Measurements from ENCODE around the gene KLK13. TPM values are rescaled to one million over a fixed set of nuclear protein-coding genes. Genes with fewer than 3 reads are reported as not detected.

KLK13 gene
- total RNA-seq, 1 donor from 2014 or later: not detected

DNA sequence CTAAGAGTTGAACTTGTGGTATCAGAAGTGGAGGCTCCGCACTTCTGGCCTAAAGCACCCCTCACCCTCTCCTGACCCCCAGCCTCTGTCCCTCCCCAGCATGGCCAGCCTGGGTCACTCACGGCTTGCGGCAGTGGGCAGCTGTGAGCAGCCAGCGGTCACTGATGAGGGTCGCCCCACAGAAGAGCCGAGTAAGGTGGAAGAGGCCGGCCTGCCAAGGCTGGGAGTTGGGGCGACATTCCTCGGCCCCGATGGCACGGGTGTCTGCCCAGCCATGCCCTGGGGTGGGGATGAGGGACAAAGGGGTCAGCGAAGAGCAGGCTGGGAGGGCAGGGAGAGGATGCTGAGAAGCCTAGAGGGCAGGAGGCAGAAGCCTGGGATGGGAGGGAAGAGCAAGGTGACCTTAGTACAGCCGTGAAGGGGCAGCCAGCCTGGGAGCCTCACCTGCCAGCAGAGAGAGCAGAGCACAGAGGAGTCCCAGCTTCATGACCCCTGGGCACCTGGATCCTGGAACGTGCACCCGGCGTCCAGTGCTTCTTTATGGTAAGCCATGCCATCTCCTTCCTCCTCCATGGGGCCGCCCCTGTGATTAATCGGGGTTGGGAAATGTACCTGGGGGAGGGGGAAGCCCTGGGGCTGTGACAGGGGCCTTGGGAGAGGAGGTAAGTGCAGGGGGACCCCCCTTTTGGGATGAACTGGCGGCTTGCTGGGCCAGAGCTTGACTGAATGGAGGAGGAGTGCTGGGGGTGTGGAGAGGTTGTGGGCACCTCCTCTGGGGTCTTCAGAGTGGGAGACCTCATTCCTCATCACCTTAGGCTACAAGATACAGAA lies 55.6 kb downstream of the KLK13 start:
- H3K9me3 Mint-ChIP-seq (ENCODE audit: unreplicated experiment): no peaks in the 10 kb centered on the region
- no peaks in the 10 kb centered on the region for H3K36me3 Mint-ChIP-seq (ENCODE audit: unreplicated experiment)
- H3K27ac Mint-ChIP-seq (ENCODE audit: unreplicated experiment): no peak overlapping the region
- peaks cover 7% of the 10 kb centered on the region for H3K27me3 Mint-ChIP-seq (ENCODE audit: unreplicated experiment)
- TF ChIP-seq, protein P1, sequence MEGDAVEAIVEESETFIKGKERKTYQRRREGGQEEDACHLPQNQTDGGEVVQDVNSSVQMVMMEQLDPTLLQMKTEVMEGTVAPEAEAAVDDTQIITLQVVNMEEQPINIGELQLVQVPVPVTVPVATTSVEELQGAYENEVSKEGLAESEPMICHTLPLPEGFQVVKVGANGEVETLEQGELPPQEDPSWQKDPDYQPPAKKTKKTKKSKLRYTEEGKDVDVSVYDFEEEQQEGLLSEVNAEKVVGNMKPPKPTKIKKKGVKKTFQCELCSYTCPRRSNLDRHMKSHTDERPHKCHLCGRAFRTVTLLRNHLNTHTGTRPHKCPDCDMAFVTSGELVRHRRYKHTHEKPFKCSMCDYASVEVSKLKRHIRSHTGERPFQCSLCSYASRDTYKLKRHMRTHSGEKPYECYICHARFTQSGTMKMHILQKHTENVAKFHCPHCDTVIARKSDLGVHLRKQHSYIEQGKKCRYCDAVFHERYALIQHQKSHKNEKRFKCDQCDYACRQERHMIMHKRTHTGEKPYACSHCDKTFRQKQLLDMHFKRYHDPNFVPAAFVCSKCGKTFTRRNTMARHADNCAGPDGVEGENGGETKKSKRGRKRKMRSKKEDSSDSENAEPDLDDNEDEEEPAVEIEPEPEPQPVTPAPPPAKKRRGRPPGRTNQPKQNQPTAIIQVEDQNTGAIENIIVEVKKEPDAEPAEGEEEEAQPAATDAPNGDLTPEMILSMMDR (IDR thresholded peaks at IDR 0.05; ENCODE audit: partially characterized antibody, unreplicated experiment): no peak
- H3K4me1 Mint-ChIP-seq (ENCODE audit: low read depth, unreplicated experiment): no peaks in the 10 kb centered on the region
- DNase-seq: no peak
- H3K4me3 Mint-ChIP-seq (ENCODE audit: unreplicated experiment): no peak overlapping the region

DNA sequence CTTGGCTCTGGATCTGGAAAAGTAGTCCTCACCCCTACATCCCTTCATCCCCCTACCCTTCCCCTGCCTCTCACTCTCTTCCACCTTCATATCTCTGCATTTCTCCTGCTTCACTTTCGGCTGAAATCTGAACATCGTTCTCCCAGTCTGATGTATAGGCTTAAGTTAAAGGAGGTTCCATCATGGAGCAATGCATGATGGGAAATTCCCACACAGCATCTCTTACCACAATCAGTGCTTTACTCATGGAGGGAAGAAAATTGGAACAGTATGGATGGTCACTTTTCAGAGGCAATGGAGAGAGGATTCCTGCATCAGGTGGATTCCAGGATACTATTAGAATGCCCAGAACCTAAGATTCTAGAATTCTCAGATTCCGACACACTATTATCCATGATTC lies 57.4 kb downstream of the KLK13 start:
- Mint-ChIP-seq H3K27me3 (ENCODE audit: unreplicated experiment) (peaks cover 4% of the 10 kb centered on the region), H3K36me3 (ENCODE audit: unreplicated experiment) (no peaks in the 10 kb centered on the region), H3K4me3 (ENCODE audit: unreplicated experiment) (no peak overlapping the region), H3K9me3 (ENCODE audit: unreplicated experiment) (no peaks in the 10 kb centered on the region), H3K27ac (ENCODE audit: unreplicated experiment) (no peak overlapping the region), H3K4me1 (ENCODE audit: low read depth, unreplicated experiment) (no peaks in the 10 kb centered on the region)
- DNase-seq: no peak
- TF ChIP-seq, protein P1 (IDR thresholded peaks at IDR 0.05; ENCODE audit: partially characterized antibody, unreplicated experiment): no peak

DNA sequence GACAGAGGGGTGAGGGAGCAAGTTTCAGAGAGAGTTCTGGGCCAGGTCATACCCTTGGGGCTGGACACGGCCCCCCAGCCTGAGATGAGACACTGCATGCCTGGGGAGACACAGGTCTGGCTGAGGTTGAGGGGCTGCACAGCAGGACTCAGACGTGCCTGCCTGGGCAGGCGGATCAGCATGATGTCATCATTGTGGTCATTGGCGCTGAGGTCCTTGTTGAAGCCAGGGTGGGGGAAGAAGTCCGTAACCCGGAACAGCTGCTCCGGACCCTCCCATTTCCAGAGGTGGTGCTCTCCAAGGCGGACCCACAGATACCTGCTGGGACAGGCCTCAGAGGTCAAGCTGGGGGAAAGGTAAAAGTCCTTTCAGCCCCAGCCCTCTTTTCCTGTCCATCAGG lies 58.5 kb downstream of the KLK13 start:
- H3K36me3 Mint-ChIP-seq (ENCODE audit: unreplicated experiment): no peaks in the 10 kb centered on the region

More for the DNA sequence above, 58.5 kb downstream of the KLK13 start:
- Mint-ChIP-seq H3K27ac (ENCODE audit: unreplicated experiment) (no peak overlapping the region), H3K4me1 (ENCODE audit: low read depth, unreplicated experiment) (no peaks in the 10 kb centered on the region), H3K27me3 (ENCODE audit: unreplicated experiment) (peaks cover 8% of the 10 kb centered on the region), H3K9me3 (ENCODE audit: unreplicated experiment) (peaks cover 1% of the 10 kb centered on the region), H3K4me3 (ENCODE audit: unreplicated experiment) (no peak overlapping the region)
- TF ChIP-seq, protein P1 (IDR thresholded peaks at IDR 0.05; ENCODE audit: partially characterized antibody, unreplicated experiment): no peak
- DNase-seq: no peak

Other genes starting within 250 kb of the KLK13 start
- 0.49 TPM for gene KLK1, start 241.3 kb downstream of the KLK13 start, total RNA-seq (ENCODE audit: unreplicated experiment)
- gene KLK15, start 231.5 kb downstream of the KLK13 start, total RNA-seq (ENCODE audit: unreplicated experiment): not detected
- gene KLK3, start 210.2 kb downstream of the KLK13 start, total RNA-seq (ENCODE audit: unreplicated experiment): not detected
- gene KLK2, start 191.7 kb downstream of the KLK13 start, total RNA-seq (ENCODE audit: unreplicated experiment): not detected
- 0.66 TPM for gene KLK4, start 153.7 kb downstream of the KLK13 start, total RNA-seq (ENCODE audit: unreplicated experiment)
- not detected for gene KLK5, start 112.1 kb downstream of the KLK13 start, total RNA-seq (ENCODE audit: unreplicated experiment)
- not detected for gene KLK6, start 95.5 kb downstream of the KLK13 start, total RNA-seq (ENCODE audit: unreplicated experiment)
- not detected for gene KLK7, start 81.2 kb downstream of the KLK13 start, total RNA-seq (ENCODE audit: unreplicated experiment)
- not detected for gene KLK8, start 63.5 kb downstream of the KLK13 start, total RNA-seq (ENCODE audit: unreplicated experiment)
- gene KLK10, start 45.4 kb downstream of the KLK13 start, total RNA-seq (ENCODE audit: unreplicated experiment): not detected
- gene KLK11, start 38.5 kb downstream of the KLK13 start, total RNA-seq (ENCODE audit: unreplicated experiment): not detected
- 0.66 TPM for gene KLK12, start 30.1 kb downstream of the KLK13 start, total RNA-seq (ENCODE audit: unreplicated experiment)
- 1.5 TPM for gene KLK14, start 17.8 kb upstream of the KLK13 start, total RNA-seq (ENCODE audit: unreplicated experiment)
- gene CTU1, start 43.3 kb upstream of the KLK13 start, total RNA-seq (ENCODE audit: unreplicated experiment): 8.0 TPM
- gene SIGLEC9, start 59.8 kb upstream of the KLK13 start, total RNA-seq (ENCODE audit: unreplicated experiment): not detected
- not detected for gene SIGLEC7, start 77.2 kb upstream of the KLK13 start, total RNA-seq (ENCODE audit: unreplicated experiment)
- not detected for gene CD33, start 160.0 kb upstream of the KLK13 start, total RNA-seq (ENCODE audit: unreplicated experiment)
- gene SIGLECL1, start 186.0 kb upstream of the KLK13 start, total RNA-seq (ENCODE audit: unreplicated experiment): not detected
- gene IGLON5, start 246.6 kb upstream of the KLK13 start, total RNA-seq (ENCODE audit: unreplicated experiment): 59.9 TPM